AG04450 (cell line): ENCODE data around the gene PEX11B. TPM values are rescaled to one million over a fixed set of nuclear protein-coding genes. Genes with fewer than 3 reads are reported as not detected.

Source experiments
- CTCF ChIA-PET: fragments of 300-600, 350-600 bp; formaldehyde crosslinking; extraction: SDS; loops from one replicate; lab custom pipeline; 2022; ENCODE audit warnings: antibody characterized with exemption, inconsistent platforms; lab: Charles Lee
- POLR2A ChIA-PET: fragments of 350-600 bp; formaldehyde crosslinking; extraction: SDS; loops from one replicate; lab custom pipeline; 2021; ENCODE audit warnings: antibody characterized with exemption, inconsistent platforms; lab: Yijun Ruan, JAX
- DNase-seq: peaks from one replicate; pipeline ENCODE4 v3.0.0-alpha.2; 2011; ENCODE audit warnings: low read depth, low spot score
- H3K27ac ChIP-seq: one replicate; pipeline ENCODE4 v1.5.1; 2012; ENCODE audit warnings: low read depth, low read length, control low read depth
- H3K27me3 ChIP-seq: one replicate; pipeline ENCODE4 v1.6.0; 2012; ENCODE audit warnings: low read length; ENCODE audit not compliant: control insufficient read depth, insufficient read depth
- H3K4me3 ChIP-seq: 2 replicates; pipeline ENCODE4 v1.5.1; 2011; ENCODE audit warnings: mild to moderate bottlenecking, low read depth, low read length, control low read depth
- H3K9me3 ChIP-seq: 2 replicates; pipeline ENCODE4 v1.5.1; 2012; ENCODE audit warnings: low read length; ENCODE audit not compliant: control insufficient read depth, insufficient read depth
- CTCF ChIP-seq: IDR thresholded peaks from 2 replicates; pipeline ENCODE4 v1.5.1; 2011; ENCODE audit warnings: low read depth, low read length, control low read depth, inconsistent platforms
- polyA plus RNA-seq: library from polyadenylated mRNA; depleted of rRNA; stranded (reverse); fragments of >200 nt; gene quantifications from 2 replicates; pipeline ENCODE4 v1.2.3, GENCODE V29; 2011

PEX11B gene
- polyA plus RNA-seq, 1 experiment: 51.1 TPM

- CTCF ChIA-PET: interaction anchor here (1.2 to 4.0 kb wide), 6 partner anchors 15 to 118 kb away, joined by 4 to 37 read pairs (median 5); partner anchors contain the start of genes NUDT17 and RBM8A
These were observed 44.9 kb upstream of the PEX11B start for GRCh38 chr1:145963265-145964019.

GRCh38 chr1:145962157-145963102, 43.9 kb upstream of the PEX11B start:
- no peaks in the 10 kb centered on the region for H3K27me3 ChIP-seq
- peak overlapping the region; percentile 72 for H3K4me3 ChIP-seq
- ChIA-PET CTCF (interaction anchor here (1.4 to 3.0 kb wide), 3 partner anchors 15 to 117 kb away, joined by 5 to 15 read pairs (median 7); partner anchors contain the start of gene NUDT17), POLR2A (interaction anchor here (0.6 to 3.5 kb wide), 5 partner anchors 36 to 117 kb away, joined by 3 to 15 read pairs (median 9); partner anchors contain the start of genes NUDT17 and PIAS3)
- DNase-seq: no peak
- H3K9me3 ChIP-seq: peaks cover 5% of the 10 kb centered on the region
- no peak for TF ChIP-seq CTCF
- H3K27ac ChIP-seq: peak overlapping the region; percentile 78

More at GRCh38 chr1:145963265-145964019, 44.9 kb upstream of the PEX11B start:
- Histone ChIP-seq H3K9me3 (peaks cover 7% of the 10 kb centered on the region), H3K27ac (peak overlapping the region; percentile 89), H3K27me3 (no peaks in the 10 kb centered on the region), H3K4me3 (peak overlapping the region; percentile 79)
- POLR2A ChIA-PET: interaction anchor here (1.0 to 3.5 kb wide), 10 partner anchors 16 to 118 kb away, joined by 3 to 21 read pairs (median 10); partner anchors contain the start of genes NUDT17, PEX11B, PIAS3 and RBM8A
- TF ChIP-seq CTCF: no peak
- DNase-seq: no peak

GRCh38 chr1:145961425-145962156, 43.1 kb upstream of the PEX11B start:
- Histone ChIP-seq H3K27me3 (no peaks in the 10 kb centered on the region), H3K27ac (peak overlapping the region; percentile 78), H3K9me3 (no peaks in the 10 kb centered on the region; the same call in 1 of the 2 replicates), H3K4me3 (peak overlapping the region; percentile 72)
- POLR2A ChIA-PET: interaction anchor here (1.9 to 3.5 kb wide), 2 partner anchors 70 to 102 kb away, joined by 10 to 15 read pairs; partner anchors contain the start of gene PIAS3
- CTCF ChIA-PET: interaction anchor here (2.0 kb wide), 1 partner anchor 16 kb away, joined by 7 read pairs; no protein-coding TSS in a partner anchor
- DNase-seq: no peak
- no peak for TF ChIP-seq CTCF

GRCh38 chr1:145961109-145961424, 42.5 kb upstream of the PEX11B start:
- Histone ChIP-seq H3K4me3 (peak overlapping the region; percentile 72), H3K9me3 (no peaks in the 10 kb centered on the region; the same call in 1 of the 2 replicates), H3K27me3 (no peaks in the 10 kb centered on the region), H3K27ac (peak overlapping the region; percentile 25)
- no peak for DNase-seq
- POLR2A ChIA-PET: no interaction called here
- TF ChIP-seq CTCF: no peak
- CTCF ChIA-PET: interaction anchor here (2.0 kb wide), 1 partner anchor 16 kb away, joined by 7 read pairs; no protein-coding TSS in a partner anchor
